ENCODE data around the gene HEMGN. TPM values are rescaled to one million over a fixed set of nuclear protein-coding genes. Genes with fewer than 3 reads are reported as not detected.
"Not testable (repeated sequence)": the region's sequence is repeated elsewhere in the genome, so short reads cannot be mapped to it uniquely, and the experiment has no call there.

The HEMGN gene
- total RNA-seq, 1 donor from 2014 or later = not detected

- Histone ChIP-seq H3K4me3 (ENCODE audit: low read depth, low read length) (no peak overlapping the region), H3K27me3 (ENCODE audit: control insufficient read depth, insufficient read depth, low read length) (no peaks in the 10 kb centered on the region), H3K36me3 (ENCODE audit: control insufficient read depth, insufficient read depth, low read length) (no peaks in the 10 kb centered on the region)
- no peak for DNase-seq (ENCODE audit: low read depth)
- no peak for TF ChIP-seq CTCF (IDR thresholded peaks at IDR 0.05; ENCODE audit: insufficient read depth, low read length, poor library complexity, severe bottlenecking)
These were observed 42.0 kb upstream of the HEMGN start for GRCh38 chr9:97979788-97980478.

GRCh38 chr9:97978371-97979130, 40.6 kb upstream of the HEMGN start:
- DNase-seq (ENCODE audit: low read depth) = no peak
- H3K27me3 ChIP-seq (ENCODE audit: control insufficient read depth, insufficient read depth, low read length) = no peaks in the 10 kb centered on the region
- no peak for TF ChIP-seq CTCF (IDR thresholded peaks at IDR 0.05; ENCODE audit: insufficient read depth, low read length, poor library complexity, severe bottlenecking)
- H3K4me3 ChIP-seq (ENCODE audit: low read depth, low read length) = no peak overlapping the region
- no peaks in the 10 kb centered on the region for H3K36me3 ChIP-seq (ENCODE audit: control insufficient read depth, insufficient read depth, low read length)

DNA sequence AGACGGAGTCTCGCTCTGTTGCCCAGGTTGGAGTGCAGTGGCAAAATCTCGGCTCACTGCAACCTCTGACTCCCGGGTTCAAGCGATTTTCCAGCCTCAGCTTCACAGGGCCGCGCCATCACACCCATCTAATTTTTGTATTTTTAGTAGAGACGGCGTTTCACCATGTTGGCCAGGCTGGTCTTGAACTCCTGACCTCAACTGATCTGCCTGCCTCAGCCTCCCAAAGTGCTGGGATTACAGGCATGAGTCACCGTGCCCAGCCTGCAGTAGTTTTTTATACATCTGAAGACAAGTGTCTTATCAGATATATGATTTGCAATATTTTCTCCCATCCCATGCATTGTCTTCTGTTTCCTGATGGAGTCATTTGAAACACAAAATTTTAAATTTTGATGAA, 38.7 kb upstream of the HEMGN start:
- not testable (repeated sequence) for H3K36me3 ChIP-seq (ENCODE audit: control insufficient read depth, insufficient read depth, low read length); DNase-seq (ENCODE audit: low read depth); H3K27me3 ChIP-seq (ENCODE audit: control insufficient read depth, insufficient read depth, low read length); H3K4me3 ChIP-seq (ENCODE audit: low read depth, low read length)

- Histone ChIP-seq H3K27me3 (ENCODE audit: control insufficient read depth, insufficient read depth, low read length) (no peaks in the 10 kb centered on the region), H3K4me3 (ENCODE audit: low read depth, low read length) (no peak overlapping the region), H3K36me3 (ENCODE audit: control insufficient read depth, insufficient read depth, low read length) (no peaks in the 10 kb centered on the region)
- no peak for DNase-seq (ENCODE audit: low read depth)
- no peak for TF ChIP-seq CTCF (IDR thresholded peaks at IDR 0.05; ENCODE audit: insufficient read depth, low read length, poor library complexity, severe bottlenecking)
These were observed 37.4 kb upstream of the HEMGN start for GRCh38 chr9:97975376-97975775.

- DNase-seq (ENCODE audit: low read depth) = no peak
- Histone ChIP-seq H3K36me3 (ENCODE audit: control insufficient read depth, insufficient read depth, low read length) (no peaks in the 10 kb centered on the region), H3K4me3 (ENCODE audit: low read depth, low read length) (no peak overlapping the region), H3K27me3 (ENCODE audit: control insufficient read depth, insufficient read depth, low read length) (no peaks in the 10 kb centered on the region)
- TF ChIP-seq CTCF (IDR thresholded peaks at IDR 0.05; ENCODE audit: insufficient read depth, low read length, poor library complexity, severe bottlenecking) = no peak
These were observed 34.8 kb upstream of the HEMGN start for GRCh38 chr9:97972753-97973152.

DNA sequence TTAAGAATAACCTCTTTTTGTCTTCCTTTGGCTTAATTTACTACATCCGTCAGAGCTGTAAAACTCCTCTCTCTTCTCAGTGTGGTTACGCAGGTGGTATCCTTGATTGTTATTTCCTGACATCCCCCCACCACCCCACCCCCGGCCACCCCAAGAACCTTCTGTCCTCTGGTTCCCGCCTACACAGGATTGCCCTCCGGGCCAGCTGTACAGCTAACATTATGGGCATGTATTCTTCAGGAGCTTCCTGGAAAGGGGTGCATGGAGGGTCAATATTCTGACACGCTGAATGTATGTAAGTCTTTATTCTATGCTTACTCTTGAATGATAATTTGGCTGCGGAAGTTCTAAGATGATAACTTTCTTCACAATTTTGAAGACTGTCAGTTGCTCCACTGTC, 32.2 kb upstream of the HEMGN start:
- H3K4me3 ChIP-seq (ENCODE audit: low read depth, low read length) = no peak overlapping the region
- DNase-seq (ENCODE audit: low read depth) = no peak
- no peak for TF ChIP-seq CTCF (IDR thresholded peaks at IDR 0.05; ENCODE audit: insufficient read depth, low read length, poor library complexity, severe bottlenecking)
- H3K27me3 ChIP-seq (ENCODE audit: control insufficient read depth, insufficient read depth, low read length) = no peaks in the 10 kb centered on the region
- H3K36me3 ChIP-seq (ENCODE audit: control insufficient read depth, insufficient read depth, low read length) = no peaks in the 10 kb centered on the region
